Measurements from ENCODE around the gene C2CD3.

Gene C2CD3

DNA sequence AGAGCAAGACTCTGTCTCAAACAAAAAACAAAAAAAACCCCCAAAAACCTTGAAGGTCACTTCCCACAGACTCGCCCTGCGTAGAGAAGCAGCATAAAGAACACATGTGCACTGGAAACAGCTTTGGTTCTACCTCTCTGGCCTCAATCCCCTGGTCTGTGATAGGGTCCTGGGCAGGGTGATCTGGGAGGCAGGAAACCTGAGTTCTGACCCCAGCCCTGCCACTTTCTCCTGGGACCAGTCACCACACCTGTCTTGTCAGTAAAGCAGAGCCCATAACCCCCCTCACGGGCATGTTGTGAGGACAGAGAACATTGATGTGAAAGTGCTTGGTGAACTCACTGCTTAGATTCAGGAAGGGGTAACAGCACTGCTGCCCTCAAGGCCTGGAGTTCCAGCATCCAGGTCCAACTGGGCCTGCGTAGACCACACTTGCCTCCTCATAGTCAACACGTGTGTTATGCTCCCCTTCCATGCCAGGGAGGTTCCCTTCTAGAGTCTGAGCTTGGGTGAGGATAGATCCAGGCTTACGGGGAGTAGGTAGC, 199.6 kb downstream of the C2CD3 start:
- Histone ChIP-seq H3K4me2 (no peak overlapping the region), H3K36me3 (ENCODE audit: insufficient read depth) (no peaks in the 10 kb centered on the region), H4K20me1 (ENCODE audit: insufficient read depth) (no peaks in the 10 kb centered on the region), H3K9ac (no peak overlapping the region), H3K4me1 (ENCODE audit: low read depth, poor library complexity, severe bottlenecking) (peaks cover 27% of the 10 kb centered on the region), H2AFZ (ENCODE audit: low read depth) (no peak overlapping the region), H3K4me3 (IDR thresholded peaks at IDR 0.05; ENCODE audit: insufficient read depth, low read depth, low read length) (no peak overlapping the region), H3K27ac (no peak overlapping the region), H3K79me2 (ENCODE audit: insufficient read depth, low read depth) (no peaks in the 10 kb centered on the region), H3K27me3 (ENCODE audit: insufficient read depth, low read depth) (no peaks in the 10 kb centered on the region)
- TF ChIP-seq, protein P1, sequence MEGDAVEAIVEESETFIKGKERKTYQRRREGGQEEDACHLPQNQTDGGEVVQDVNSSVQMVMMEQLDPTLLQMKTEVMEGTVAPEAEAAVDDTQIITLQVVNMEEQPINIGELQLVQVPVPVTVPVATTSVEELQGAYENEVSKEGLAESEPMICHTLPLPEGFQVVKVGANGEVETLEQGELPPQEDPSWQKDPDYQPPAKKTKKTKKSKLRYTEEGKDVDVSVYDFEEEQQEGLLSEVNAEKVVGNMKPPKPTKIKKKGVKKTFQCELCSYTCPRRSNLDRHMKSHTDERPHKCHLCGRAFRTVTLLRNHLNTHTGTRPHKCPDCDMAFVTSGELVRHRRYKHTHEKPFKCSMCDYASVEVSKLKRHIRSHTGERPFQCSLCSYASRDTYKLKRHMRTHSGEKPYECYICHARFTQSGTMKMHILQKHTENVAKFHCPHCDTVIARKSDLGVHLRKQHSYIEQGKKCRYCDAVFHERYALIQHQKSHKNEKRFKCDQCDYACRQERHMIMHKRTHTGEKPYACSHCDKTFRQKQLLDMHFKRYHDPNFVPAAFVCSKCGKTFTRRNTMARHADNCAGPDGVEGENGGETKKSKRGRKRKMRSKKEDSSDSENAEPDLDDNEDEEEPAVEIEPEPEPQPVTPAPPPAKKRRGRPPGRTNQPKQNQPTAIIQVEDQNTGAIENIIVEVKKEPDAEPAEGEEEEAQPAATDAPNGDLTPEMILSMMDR (conservative IDR thresholded peaks at IDR 0.05; ENCODE audit: low read depth, low read length), result no peak

DNA sequence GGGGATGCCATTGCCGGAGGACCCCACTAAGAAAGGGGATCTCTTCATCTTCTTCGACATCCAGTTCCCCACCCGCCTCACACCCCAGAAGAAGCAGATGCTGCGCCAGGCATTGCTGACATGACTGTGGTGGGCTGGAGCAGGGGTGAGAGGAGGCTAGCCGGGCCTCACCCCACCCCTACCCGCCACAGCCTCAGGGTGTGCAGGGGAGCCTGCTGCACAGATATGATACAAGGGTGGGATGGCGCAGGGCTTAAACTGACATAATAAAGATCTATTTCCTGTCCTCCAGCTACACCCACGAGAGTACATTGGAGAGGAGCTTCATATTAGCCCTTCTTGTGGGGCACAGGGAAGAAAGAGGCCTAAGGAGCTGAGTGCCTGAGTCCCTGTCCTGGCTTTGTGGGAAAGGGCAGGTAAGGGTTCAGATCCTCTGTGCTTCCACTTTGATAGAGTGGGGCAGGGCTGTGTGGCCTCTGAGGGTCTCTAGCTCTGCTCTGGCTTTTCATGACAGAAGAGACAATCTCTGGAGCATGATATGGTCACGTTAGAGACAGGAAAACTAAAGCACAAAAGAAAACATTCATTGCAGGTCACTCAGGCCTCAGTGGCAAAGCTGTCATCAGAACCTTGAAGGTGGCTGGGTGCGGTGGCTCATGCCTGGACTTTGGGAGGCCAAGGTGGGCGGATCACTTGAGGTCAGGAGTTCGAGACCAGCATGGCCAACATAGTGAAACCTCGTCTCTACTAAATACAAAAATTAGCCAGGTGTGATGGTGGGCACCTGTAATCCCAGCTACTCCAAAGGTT, 200.6 kb downstream of the C2CD3 start:
- no peaks in the 10 kb centered on the region for H3K27me3 ChIP-seq (ENCODE audit: insufficient read depth, low read depth)
- H4K20me1 ChIP-seq (ENCODE audit: insufficient read depth), result no peaks in the 10 kb centered on the region
- H3K4me3 ChIP-seq (IDR thresholded peaks at IDR 0.05; ENCODE audit: insufficient read depth, low read depth, low read length), result no peak overlapping the region
- no peak overlapping the region for H3K27ac ChIP-seq
- TF ChIP-seq, protein P1 (conservative IDR thresholded peaks at IDR 0.05; ENCODE audit: low read depth, low read length), result no peak
- H3K36me3 ChIP-seq (ENCODE audit: insufficient read depth), result no peaks in the 10 kb centered on the region
- H3K4me1 ChIP-seq (ENCODE audit: low read depth, poor library complexity, severe bottlenecking), result peaks cover 20% of the 10 kb centered on the region
- H2AFZ ChIP-seq (ENCODE audit: low read depth), result no peak overlapping the region
- no peak overlapping the region for H3K9ac ChIP-seq
- no peaks in the 10 kb centered on the region for H3K79me2 ChIP-seq (ENCODE audit: insufficient read depth, low read depth)
- no peak overlapping the region for H3K4me2 ChIP-seq

DNA sequence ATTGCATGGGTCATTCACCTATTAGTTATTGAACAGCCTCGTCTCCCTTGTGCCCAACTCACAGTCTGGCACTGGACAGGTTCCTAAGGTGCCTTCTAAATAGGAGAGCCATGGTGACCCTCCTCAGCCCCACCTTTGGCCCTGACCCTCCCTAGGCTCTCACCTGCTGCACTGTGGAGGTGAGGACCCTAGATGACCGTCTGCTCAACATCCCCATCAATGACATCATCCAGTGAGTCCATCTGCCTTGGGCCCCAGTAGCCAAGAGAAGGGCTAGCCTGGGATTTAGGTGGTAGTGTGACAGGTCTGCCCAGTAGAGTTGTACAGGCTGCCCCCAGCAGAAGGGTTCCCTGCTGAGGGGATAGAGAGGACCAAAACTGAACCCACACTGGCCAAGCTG, 201.7 kb downstream of the C2CD3 start:
- TF ChIP-seq, protein P1 (conservative IDR thresholded peaks at IDR 0.05; ENCODE audit: low read depth, low read length), result no peak
- no peak overlapping the region for H3K9ac ChIP-seq
- no peak overlapping the region for H3K4me3 ChIP-seq (IDR thresholded peaks at IDR 0.05; ENCODE audit: insufficient read depth, low read depth, low read length)
- H3K4me1 ChIP-seq (ENCODE audit: low read depth, poor library complexity, severe bottlenecking), result peaks cover 9% of the 10 kb centered on the region
- H3K4me2 ChIP-seq, result no peak overlapping the region
- H3K27ac ChIP-seq, result no peak overlapping the region
- H3K79me2 ChIP-seq (ENCODE audit: insufficient read depth, low read depth), result no peaks in the 10 kb centered on the region
- no peak overlapping the region for H2AFZ ChIP-seq (ENCODE audit: low read depth)
- no peaks in the 10 kb centered on the region for H3K36me3 ChIP-seq (ENCODE audit: insufficient read depth)
- H3K27me3 ChIP-seq (ENCODE audit: insufficient read depth, low read depth), result no peaks in the 10 kb centered on the region
- no peaks in the 10 kb centered on the region for H4K20me1 ChIP-seq (ENCODE audit: insufficient read depth)

DNA sequence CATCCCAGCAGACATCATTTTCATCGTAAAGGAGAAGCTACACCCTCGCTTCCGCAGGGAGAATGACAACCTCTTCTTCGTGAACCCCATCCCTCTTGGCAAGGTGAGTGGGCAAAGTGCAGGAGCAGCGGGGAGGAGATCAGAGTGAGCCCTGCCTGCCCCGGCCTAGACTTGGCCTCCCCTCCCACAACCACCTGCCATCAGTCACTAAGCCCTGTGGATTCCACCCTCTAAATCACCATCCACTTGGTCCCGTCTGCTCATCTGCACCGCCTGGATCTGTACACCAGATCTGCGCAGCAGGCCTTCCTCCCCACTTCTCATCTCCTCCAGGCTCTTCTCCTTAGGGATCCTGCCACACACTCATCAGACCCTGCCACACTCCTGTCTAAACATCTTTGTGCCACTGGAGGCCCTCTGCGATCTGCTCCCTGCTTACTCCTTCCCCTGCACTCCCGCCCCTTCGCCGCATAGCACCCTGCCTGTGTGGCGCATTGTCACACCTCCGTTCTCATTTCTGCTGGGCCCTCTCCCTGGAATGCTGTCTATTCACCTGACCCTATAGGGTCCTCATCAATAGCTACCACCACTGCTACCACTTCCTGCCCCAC, 202.3 kb downstream of the C2CD3 start:
- Histone ChIP-seq H3K4me1 (ENCODE audit: low read depth, poor library complexity, severe bottlenecking) (peaks cover 3% of the 10 kb centered on the region), H3K4me2 (no peak overlapping the region), H2AFZ (ENCODE audit: low read depth) (no peak overlapping the region), H3K27ac (no peak overlapping the region), H4K20me1 (ENCODE audit: insufficient read depth) (no peaks in the 10 kb centered on the region), H3K36me3 (ENCODE audit: insufficient read depth) (no peaks in the 10 kb centered on the region), H3K4me3 (IDR thresholded peaks at IDR 0.05; ENCODE audit: insufficient read depth, low read depth, low read length) (no peak overlapping the region), H3K9ac (no peak overlapping the region), H3K27me3 (ENCODE audit: insufficient read depth, low read depth) (no peaks in the 10 kb centered on the region), H3K79me2 (ENCODE audit: insufficient read depth, low read depth) (no peaks in the 10 kb centered on the region)
- TF ChIP-seq, protein P1 (conservative IDR thresholded peaks at IDR 0.05; ENCODE audit: low read depth, low read length), result no peak

Measured in KMS-11 (cell line).